HepG2 (cell line): ENCODE data around the gene EFS. TPM values are rescaled to one million over a fixed set of nuclear protein-coding genes. Genes with fewer than 3 reads are reported as not detected.
A peak's percentile ranks its signal among the peaks of the same experiment; 100 is the strongest.

ENCODE experiments used
- DZIP1 ChIP-seq: sonication (generic); formaldehyde crosslinking; IDR thresholded peaks from 2 replicates; pipeline ENCODE4 v1.5.0; 2020; ENCODE audit warnings: mild to moderate bottlenecking, missing genetic modification reagents
- GTF3A ChIP-seq: sonication (generic); formaldehyde crosslinking; conservative IDR thresholded peaks from 2 replicates; pipeline ENCODE4 v1.4.0; 2020; ENCODE audit warnings: mild to moderate bottlenecking, missing genetic modification reagents
- PAF1 ChIP-seq: IDR thresholded peaks from 2 replicates; pipeline ENCODE4 v1.6.1; 2016; ENCODE audit warnings: missing genetic modification reagents, missing compliant biosample characterization
- RFXANK ChIP-seq: IDR thresholded peaks from 2 replicates; pipeline ENCODE4 v1.6.1; 2016
- polyA plus RNA-seq, 8 experiments: library from polyadenylated mRNA; depleted of rRNA in 3 of 8; stranded (reverse) in 7 of 8; unstranded in 1 of 8; fragments of >200 nt; fragmentation: Illumina TruSeq in 4 of 8; extraction: Trizol in 4 of 8; gene quantifications; 2 replicates each; pipeline versions ENCODE4 v1.2.1 to v1.2.3, GENCODE V29; 2011 to 2016; ENCODE audit warnings: low read depth in 4 of 8, missing spikeins in 1 of 8, mixed read lengths in 1 of 8; ENCODE audit not compliant: insufficient read depth in 1 of 8
- total RNA-seq, 5 experiments: library from RNA; depleted of rRNA; stranded (reverse); fragments of >200 nt; fragmentation: Illumina TruSeq; extraction: Trizol; gene quantifications; 2 replicates each; pipeline ENCODE4 v1.2.3, GENCODE V29; 2016; ENCODE audit warnings: low read depth in 1 of 5
- TF ChIP-seq, protein P1 (sequence below): sonication (generic); formaldehyde crosslinking; IDR thresholded peaks from 2 replicates; pipeline ENCODE4 v1.4.0; 2020; ENCODE audit warnings: mild to moderate bottlenecking, missing genetic modification reagents, borderline replicate concordance

The EFS gene
- total and polyA plus RNA-seq, 2 of the 13 experiments (the other 11 are each of a cell fraction or from before 2014, with no cell fraction given) = not detected

- TF ChIP-seq, protein P1, sequence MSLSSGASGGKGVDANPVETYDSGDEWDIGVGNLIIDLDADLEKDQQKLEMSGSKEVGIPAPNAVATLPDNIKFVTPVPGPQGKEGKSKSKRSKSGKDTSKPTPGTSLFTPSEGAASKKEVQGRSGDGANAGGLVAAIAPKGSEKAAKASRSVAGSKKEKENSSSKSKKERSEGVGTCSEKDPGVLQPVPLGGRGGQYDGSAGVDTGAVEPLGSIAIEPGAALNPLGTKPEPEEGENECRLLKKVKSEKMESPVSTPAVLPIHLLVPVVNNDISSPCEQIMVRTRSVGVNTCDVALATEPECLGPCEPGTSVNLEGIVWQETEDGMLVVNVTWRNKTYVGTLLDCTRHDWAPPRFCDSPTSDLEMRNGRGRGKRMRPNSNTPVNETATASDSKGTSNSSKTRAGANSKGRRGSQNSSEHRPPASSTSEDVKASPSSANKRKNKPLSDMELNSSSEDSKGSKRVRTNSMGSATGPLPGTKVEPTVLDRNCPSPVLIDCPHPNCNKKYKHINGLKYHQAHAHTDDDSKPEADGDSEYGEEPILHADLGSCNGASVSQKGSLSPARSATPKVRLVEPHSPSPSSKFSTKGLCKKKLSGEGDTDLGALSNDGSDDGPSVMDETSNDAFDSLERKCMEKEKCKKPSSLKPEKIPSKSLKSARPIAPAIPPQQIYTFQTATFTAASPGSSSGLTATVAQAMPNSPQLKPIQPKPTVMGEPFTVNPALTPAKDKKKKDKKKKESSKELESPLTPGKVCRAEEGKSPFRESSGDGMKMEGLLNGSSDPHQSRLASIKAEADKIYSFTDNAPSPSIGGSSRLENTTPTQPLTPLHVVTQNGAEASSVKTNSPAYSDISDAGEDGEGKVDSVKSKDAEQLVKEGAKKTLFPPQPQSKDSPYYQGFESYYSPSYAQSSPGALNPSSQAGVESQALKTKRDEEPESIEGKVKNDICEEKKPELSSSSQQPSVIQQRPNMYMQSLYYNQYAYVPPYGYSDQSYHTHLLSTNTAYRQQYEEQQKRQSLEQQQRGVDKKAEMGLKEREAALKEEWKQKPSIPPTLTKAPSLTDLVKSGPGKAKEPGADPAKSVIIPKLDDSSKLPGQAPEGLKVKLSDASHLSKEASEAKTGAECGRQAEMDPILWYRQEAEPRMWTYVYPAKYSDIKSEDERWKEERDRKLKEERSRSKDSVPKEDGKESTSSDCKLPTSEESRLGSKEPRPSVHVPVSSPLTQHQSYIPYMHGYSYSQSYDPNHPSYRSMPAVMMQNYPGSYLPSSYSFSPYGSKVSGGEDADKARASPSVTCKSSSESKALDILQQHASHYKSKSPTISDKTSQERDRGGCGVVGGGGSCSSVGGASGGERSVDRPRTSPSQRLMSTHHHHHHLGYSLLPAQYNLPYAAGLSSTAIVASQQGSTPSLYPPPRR = no peak
- TF ChIP-seq RFXANK (CRISPR knock-in tag) (no peak), GTF3A (no peak), DZIP1 (CRISPR knock-in tag) (0 out of 2 replicates have a peak, but pooled peaks have one; percentile 14), PAF1 (CRISPR knock-in tag) (no peak)
Observed at GRCh38 chr14:23351681-23352505, 13.1 kb downstream of the EFS start (continued).
